Stimulated activated CD4-positive, alpha-beta T cell treated with anti-CD3 and anti-CD28 coated beads, Interleukin-4, amount 100 ng/mL, for 4 hours (primary cell): Measurements from ENCODE around the gene ZNF862.

ENCODE experiments used
- DNase-seq, 2 experiments: peaks; one replicate each; pipeline ENCODE4 v3.0.0-alpha.2; 2020

ZNF862 gene

DNA sequence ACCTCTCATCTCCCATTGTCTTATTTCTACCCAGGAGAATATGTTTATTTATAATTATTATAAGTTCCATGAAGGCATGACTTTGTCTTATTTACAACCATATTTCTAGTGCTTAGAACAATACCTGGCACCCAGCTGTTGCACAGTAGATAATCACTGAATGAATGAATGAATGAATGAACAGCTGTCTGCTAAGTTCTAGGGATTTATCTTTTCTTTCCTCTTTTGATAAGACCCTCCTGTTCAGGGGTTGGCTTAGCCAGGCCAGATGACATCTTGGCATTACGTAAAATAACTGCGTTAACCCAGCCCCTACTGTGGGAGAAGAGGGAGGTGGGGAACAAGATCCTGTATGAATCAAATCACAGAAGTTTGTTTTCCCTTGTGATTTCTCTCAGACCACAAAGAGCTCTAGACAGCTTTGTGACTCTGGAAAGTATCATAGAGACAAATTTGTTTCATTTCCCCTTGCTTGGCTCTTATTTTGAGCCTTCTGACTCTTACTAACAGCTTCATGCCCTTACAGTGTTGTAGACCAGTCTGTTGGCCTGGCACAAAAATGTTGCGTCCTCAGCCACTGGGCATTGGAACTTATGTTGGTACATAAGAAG lies 8.4 kb downstream of the ZNF862 start:
- DNase-seq = no peak

DNA sequence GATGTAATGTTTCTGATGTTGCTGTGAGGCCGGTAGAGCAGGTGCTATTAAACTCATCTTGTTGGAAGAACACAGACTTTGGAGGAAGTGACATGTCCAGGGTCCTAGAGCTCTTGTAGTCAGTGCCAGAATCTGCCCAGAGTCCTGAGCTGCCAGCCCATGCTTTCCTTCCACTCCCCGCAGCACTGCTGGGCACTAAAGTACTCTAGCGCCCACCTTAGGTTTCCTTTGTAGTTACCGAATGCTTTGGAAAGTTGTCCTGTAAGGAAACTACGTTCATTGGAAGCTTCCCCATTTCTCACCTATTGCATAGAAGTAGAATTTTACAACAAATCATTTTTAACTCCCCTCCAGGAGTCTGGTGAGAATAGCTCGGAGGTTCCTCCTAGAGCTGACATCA lies 11.0 kb downstream of the ZNF862 start:
- DNase-seq = no peak

DNA sequence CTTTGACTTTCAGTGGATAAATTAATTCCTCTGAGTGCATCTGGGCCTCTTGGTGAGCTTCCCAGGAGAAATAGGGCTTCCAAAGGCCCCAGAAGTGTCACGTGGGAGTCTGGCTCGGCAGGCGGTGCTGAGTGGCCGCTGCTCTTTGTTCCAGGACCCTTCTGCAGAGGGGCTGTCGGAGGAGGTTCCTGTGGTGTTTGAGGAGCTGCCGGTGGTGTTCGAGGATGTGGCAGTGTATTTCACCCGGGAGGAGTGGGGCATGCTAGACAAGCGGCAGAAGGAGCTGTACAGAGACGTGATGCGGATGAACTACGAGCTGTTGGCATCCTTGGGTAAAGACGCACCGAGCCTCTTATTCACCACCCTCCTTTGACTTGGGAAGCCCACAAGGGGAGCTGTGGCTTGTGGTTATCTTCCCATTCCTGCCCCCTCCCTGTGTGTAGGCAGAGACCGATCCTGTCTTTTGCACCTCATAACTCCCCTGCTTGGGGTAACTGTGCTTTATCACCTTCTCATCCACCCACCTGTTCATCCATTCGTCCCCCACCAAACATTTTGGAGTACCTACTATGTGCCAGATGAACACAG lies 11.9 kb downstream of the ZNF862 start:
- no peak for DNase-seq

DNA sequence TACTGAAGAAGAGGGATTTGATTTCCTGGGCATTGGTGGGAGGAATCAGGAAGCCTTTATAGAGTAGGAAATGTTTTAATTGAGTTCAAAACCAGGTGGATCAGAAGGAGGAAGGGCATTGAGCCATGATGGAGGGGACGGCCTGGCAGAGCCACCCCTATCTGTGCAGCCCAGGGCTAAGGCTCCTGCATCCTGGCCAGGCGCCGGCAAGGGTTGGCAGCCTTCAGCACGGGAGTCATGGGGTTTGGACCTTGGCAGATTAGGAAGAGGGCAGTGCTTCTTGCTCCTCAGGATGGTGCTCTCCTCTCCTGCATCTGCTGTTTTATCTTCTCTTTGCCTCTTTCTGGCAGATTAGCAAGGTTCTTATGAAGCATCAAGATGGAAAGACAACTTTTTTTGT lies 12.5 kb downstream of the ZNF862 start:
- no peak for DNase-seq

DNA sequence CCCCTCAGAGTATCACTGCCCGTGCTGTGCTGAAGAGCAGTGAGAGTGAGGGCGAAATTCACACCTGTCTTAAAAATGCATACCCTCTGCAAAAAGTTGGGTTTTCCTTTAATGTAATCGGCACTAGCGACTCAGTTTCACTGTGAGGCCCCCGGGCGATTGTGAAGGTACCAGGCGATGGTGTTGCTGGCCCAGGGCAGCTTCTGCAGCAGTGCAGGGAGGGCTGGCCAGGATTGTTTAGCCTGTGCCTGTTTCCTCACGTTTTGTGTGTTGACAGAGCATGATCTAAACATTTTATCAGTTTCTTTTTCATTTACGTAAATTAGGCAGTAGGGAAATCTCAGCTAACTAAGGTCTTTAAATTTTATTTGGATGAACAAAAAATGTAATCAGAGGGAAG lies 13.3 kb downstream of the ZNF862 start:
- no peak for DNase-seq

DNA sequence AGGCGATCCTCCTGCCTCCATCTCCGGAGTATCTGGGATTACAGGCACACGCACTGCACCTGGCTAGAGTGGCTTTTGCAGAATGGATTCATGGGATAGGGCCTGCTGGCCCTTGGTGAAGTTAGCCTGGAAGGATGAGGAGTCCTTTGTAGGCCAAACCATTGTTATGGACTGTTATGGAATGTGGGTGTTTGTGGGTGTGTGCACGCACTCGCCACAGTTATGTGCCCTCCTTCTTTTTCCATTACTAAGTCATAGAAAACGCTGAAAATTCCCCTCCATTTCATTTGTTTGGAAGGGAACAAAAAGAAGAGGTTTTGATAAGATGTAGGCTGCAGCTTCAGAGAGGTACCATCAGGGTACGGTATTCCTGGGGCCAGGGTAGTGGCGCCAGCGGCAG lies 15.0 kb downstream of the ZNF862 start:
- DNase-seq = no peak

DNA sequence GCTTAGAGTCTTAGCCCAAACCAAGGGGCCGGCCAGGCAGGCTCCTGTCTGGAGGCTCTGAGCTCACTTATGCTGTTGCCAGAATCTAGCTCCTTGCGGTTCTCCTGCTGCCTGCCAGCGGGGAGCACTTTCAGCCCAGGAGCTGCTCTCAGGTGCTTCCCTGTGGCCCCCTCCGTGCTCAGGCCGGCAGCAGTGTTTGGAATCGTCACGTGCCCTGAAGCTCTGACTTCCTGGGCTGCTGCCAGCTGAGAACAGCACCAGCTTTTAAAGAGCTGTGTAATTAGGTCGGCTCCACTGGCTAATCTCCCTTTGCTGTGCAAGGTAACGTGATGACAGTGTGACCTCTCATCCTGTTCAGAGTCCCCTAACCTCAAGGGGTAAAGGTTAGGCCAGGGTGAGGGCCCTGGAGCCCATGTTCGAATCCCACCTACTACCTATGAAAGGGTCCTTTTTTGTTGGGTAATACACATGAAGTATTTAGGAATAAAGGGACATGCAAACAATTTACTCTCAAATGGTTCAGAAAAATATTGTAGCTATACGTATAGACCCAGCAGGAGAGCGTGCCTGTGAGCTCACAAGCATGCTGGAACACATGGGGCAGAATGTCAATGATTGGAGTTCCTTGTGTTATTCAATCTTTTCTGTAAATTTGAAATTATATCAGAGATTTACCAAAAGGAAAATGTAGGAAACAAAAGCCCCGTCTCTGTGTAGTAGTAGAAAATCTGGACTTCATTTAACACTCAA lies 16.6 kb downstream of the ZNF862 start:
- no peak for DNase-seq

DNA sequence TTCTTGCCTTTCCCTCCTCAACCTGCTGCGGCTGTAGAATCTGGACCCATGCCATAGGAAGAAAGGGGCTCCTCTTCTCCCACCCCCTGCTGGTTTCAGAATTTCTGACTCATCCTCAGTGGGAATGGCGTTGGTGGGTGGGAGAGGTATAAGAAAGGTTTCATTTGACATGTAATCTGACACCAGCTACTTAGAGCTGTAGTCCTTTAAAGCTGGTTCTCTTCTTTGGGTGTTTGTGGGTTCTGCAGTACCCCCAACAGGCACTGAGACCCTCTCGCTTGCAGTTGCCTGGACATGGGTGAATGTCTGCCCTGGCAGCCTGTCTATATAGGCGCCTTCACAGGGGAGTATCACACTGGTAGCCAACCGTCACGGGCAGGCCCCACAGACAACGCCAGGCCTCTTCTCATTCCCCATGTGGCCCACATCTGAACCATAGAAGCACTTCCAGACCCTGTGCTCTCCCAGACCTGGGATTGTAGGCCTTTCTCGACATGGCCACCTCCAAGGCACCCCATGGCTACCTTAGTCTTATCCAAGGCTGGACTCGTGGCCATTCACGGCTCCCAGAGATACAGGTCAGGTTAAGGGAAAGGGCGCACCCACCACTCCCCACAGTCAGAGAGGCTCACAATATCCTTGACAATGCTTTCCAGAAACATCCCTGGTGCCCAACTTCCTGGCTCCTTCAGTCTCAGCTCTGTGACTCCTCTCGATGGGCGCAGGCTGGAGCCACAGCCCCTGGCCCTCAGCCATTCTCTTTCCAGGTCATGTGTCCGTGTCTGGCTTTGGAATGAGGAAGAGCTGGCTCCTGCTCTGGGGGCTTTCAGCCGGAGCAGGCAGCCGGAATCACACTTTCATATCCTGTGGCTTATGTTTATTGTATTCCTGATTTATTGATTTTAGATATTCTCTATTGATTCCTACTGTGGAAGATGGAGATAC lies 17.5 kb downstream of the ZNF862 start:
- DNase-seq = peak in 1 of 2 experiments; percentile 49

DNA sequence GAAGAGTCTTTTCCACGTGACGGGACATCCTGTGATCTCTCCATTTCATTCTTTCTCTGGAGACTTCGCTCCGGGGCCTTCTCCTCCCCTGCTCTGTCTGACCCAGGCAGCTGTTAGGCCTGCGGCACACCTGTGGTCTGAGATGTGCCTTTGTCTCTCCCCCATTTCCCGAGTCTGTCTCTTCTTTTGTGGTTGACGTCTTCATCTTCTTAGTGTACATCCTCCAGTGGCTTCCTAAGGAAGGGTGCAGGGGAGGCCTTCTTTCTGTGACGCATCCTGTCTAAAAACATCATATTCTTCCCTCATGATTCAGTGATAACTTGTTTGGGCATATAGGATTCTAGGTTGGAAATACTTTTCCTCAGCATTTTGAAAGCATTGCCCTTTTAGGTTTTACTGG lies 18.4 kb downstream of the ZNF862 start:
- no peak for DNase-seq

DNA sequence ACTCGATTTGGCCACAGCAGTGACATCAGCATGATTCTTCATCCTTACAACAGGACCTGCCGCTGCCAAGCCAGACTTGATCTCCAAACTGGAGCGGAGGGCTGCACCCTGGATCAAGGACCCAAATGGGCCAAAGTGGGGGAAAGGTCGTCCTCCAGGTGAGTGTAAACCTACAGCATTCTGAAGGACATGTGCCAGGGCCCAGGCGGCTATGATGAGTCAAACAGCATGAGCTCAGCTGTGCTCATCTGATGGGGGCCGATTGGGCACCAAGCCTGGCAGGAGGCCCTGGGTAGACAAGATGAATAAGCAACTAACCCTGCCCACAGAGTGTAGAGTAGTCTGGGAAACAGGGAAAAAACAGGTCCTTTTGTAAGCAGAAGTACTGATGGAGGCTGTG lies 21.2 kb downstream of the ZNF862 start:
- DNase-seq = no peak

DNA sequence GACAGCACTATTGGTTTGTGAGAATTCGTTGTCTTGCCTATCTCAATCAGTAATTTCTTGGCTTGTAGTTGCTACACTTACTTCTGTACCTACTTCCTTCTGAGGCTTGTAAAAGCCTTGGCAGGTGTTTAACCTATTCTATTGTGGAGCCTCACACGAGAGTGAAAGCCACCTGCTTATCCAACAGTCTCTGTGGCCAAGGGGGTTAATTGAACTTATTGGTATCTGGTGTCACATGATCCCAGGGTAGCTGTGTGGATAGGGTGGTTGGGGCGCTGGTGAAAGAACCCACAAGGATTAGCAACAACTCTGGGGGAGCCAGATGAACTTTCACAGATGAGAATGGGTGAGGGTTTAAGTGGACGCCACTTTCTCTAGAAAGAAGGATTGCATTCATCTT lies 21.7 kb downstream of the ZNF862 start:
- no peak for DNase-seq

DNA sequence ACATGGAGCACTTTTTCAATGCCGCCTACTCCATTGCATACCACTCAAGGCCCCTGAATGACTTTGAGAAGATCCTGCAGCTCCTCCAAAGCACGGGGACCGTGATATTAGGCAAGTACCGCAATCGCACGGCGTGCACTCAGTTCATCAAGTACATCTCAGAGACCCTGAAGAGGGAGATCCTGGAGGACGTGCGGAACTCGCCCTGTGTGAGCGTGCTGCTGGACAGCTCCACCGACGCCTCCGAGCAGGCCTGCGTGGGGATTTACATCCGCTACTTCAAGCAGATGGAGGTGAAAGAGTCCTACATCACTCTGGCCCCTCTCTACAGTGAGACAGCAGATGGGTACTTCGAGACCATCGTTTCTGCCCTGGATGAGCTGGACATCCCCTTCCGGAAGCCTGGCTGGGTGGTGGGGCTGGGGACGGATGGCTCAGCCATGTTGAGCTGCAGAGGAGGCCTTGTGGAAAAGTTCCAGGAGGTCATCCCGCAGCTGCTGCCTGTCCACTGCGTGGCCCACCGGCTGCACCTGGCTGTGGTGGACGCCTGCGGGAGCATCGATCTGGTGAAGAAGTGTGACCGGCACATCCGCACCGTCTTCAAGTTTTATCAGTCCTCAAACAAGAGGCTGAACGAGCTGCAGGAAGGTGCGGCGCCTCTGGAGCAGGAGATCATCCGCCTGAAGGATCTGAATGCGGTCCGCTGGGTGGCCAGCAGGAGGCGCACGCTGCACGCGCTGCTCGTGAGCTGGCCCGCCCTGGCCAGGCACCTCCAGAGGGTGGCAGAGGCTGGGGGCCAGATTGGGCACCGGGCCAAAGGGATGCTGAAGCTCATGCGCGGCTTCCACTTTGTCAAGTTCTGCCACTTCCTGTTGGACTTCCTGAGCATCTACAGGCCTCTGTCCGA lies 22.9 kb downstream of the ZNF862 start:
- no peak for DNase-seq

DNA sequence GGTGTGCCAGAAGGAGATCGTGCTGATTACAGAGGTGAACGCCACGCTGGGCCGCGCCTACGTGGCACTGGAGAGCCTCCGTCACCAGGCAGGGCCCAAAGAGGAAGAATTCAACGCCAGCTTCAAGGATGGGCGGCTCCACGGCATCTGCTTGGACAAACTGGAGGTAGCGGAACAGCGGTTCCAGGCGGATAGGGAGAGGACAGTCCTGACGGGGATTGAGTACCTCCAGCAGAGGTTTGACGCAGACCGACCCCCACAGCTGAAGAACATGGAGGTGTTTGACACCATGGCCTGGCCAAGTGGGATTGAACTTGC lies 23.5 kb downstream of the ZNF862 start:
- DNase-seq = no peak

DNA sequence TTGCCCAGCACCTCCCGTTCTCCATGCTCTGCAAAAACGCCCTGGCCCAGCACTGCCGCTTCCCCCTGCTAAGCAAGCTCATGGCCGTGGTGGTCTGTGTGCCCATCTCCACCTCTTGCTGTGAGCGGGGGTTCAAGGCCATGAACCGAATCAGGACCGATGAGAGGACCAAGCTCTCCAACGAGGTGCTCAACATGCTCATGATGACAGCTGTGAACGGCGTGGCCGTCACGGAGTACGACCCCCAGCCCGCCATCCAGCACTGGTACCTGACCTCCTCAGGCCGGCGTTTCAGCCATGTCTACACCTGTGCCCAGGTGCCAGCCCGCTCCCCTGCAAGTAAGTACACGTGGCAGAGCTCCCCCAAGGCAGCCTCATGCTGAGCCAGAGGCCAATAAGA lies 24.0 kb downstream of the ZNF862 start:
- no peak for DNase-seq

DNA sequence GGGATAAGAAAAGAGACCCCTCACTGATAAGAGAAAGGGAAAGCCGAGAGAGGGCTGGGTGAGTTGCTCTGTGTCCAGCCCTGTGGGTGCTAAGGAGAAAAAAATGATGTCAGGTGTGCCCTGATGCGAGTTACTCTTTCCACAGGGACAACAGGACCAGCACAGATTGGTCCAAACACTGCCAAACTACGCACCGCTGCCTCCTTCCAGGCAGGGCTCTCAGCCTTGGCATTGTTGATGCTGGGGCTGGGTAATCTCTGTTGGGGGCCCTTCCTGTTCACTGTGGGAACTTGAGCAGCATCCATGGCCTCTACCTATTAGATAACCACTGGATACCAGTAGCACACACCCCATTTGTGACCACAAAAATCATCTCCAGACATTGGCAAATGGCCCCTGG lies 25.3 kb downstream of the ZNF862 start:
- no peak for DNase-seq

DNA sequence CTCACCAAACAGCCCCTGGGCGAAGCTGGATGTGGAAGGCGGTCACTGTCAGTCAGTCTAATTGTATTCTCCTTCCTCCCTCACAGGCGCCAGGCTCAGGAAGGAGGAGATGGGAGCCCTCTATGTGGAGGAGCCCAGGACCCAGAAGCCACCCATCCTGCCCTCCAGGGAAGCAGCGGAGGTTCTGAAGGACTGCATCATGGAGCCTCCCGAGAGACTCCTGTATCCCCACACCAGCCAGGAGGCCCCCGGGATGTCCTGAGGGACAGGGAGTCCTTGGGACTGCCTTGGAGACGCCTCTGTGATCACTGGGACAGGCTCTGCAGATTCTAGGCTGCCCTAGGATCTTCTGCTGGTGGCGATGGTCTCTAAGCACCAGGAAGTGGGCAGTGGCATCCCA lies 25.8 kb downstream of the ZNF862 start:
- no peak for DNase-seq

DNA sequence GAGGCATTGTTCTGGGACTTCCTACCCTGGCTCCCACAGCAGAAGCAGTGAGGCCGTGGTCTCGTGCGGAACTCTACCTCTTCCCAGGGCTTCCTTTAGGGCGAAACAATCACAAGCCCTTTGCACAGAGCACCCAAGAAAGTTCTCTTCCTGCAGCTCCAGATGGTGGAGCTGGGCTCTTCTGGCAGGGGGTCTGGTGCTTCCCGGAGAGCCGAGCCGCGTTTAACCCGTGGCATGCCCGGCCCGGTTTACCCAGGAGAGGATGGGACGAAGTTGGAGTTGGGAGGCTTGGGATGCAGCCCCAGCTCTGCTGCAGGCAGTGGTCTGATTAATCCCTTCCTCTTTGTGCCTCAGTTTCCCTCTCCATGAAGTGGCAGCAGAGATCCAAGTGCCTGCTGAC lies 26.6 kb downstream of the ZNF862 start:
- DNase-seq = no peak

DNA sequence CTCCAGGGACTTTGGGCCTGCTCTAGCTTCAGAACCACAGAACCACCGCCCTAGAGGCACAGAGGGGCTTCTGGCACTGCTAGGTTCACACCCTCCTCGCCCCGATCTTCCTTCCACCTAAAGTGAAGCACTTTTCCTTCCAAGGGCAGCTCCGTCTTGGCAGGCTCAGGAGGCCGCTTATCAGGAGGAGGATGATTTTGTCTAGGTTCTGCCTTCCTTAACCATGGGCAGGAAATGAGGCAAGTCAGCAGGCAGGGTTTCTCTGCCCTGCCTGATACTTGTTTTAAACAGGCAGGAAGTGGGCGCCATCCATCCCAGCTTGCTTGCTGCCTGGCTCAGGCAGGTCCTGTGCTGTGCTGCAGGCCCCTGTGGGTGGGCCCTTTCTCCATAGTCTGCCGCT lies 27.3 kb downstream of the ZNF862 start:
- DNase-seq = peak; percentile 44 to 46

DNA sequence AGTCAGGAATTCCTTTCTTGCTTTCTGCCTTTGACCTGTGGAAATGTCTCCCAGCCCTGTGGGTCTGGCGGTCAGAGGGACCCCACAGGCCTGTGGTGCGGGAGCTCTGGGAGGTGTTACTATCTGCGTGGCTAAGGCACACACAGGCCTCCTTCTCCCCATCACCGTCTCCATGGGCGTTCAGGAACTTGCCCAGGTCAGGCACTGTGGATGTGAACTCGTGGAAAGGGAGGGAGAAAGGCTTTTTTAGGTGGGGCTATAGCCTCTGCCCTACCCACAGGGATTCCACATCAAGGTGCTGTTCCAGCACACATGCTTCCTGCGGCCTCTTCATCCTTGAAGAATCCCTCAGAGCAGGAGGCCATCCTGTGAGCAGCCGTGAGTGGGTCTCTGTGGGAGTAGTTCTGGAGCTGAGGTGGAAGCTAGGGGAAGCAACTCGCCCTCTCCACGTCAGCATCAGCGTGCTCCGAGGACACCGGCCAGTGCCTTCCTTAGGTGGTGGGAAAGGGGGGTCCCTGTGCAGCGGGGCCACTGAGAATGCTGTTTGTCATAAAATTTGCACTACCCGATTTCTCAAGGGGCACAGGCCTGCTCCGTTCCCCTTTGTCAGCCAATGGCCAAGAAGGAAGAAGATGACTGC lies 28.1 kb downstream of the ZNF862 start:
- DNase-seq = no peak

DNA sequence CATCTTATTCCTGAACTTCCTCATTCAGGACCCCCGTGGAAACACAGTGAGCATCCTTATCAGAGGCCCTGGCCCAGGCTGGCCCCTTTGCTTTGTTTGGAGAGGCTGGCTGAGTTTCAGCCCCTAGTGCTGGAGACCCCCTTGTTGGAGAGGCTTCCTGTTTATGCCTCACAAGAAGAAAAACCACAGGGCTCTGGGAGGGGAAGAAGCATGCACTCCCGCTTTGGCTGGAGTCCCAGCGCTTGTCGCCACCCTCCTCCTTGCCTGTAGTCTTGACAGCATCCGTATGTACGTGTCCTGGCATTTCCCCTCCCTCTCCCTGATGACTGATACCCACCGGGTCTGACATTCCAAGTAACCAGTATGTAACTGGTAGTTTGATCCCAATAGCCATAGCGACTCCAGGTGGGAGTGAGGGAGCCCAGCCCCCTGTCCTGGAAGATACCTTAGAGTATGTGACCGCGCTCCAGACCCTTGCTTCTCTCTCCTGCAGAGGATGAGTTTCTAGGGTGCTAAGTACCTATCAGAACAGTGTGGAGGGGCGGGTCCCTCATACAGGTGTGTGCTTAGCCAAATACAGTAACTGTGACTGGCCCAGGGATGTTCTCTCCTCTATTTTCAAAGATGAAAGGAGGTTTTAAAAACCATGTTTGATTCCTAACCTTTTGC lies 28.7 kb downstream of the ZNF862 start:
- no peak for DNase-seq
